Sigmoid colon (tissue), 7 donors: Measurements from ENCODE around the gene CCNDBP1. TPM values are rescaled to one million over a fixed set of nuclear protein-coding genes. Genes with fewer than 3 reads are reported as not detected.

Experiments
- DNase-seq: peaks from one replicate; pipeline ENCODE4 v3.0.0-alpha.2; 2019
- H3K27ac ChIP-seq, 4 donors: fragments of 200-600 bp; sonication (generic); one replicate each; pipeline ENCODE4 v1.5.1; 2016 to 2019; ENCODE audit warnings: mild to moderate bottlenecking in 1 of 4
- H3K27me3 ChIP-seq, 3 donors: fragments of 200-600 bp; sonication (generic); one replicate each; pipeline ENCODE4 v1.5.1; 2019; ENCODE audit warnings: mild to moderate bottlenecking in 1 of 3
- H3K36me3 ChIP-seq, 4 donors: fragments of 200-600 bp; sonication (generic); one replicate each; pipeline ENCODE4 v1.5.1; 2016 to 2019
- H3K4me1 ChIP-seq, 4 donors: fragments of 200-600 bp; sonication (generic); one replicate each; pipeline ENCODE4 v1.5.1; 2017 to 2019
- H3K4me3 ChIP-seq, 4 donors: fragments of 200-600 bp; sonication (generic); one replicate each; pipeline ENCODE4 v1.5.1; 2017 to 2019; ENCODE audit warnings: mild to moderate bottlenecking in 2 of 4, moderate library complexity in 1 of 4
- H3K9me3 ChIP-seq, 4 donors: fragments of 200-600 bp in 3 of 4; sonication (generic) in 3 of 4; one replicate each; pipeline versions ENCODE4 v1.5.1 to v1.6.1; 2013 to 2019
- EP300 ChIP-seq, 4 donors: sonication (generic); formaldehyde crosslinking; IDR thresholded peaks; one replicate each; pipeline ENCODE4 v1.6.1; 2017; ENCODE audit warnings: antibody characterized with exemption in 4 of 4
- POLR2A ChIP-seq, 2 donors: fragments of 450-650 bp; IDR thresholded peaks; one replicate each; pipeline ENCODE4 v1.6.1; 2016; ENCODE audit warnings: antibody characterized with exemption in 2 of 2, mild to moderate bottlenecking in 2 of 2, moderate library complexity in 2 of 2
- POLR2AphosphoS5 ChIP-seq, 4 donors: sonication (generic); formaldehyde crosslinking; IDR thresholded peaks; one replicate each; pipeline ENCODE4 v1.6.1; 2017; ENCODE audit warnings: antibody characterized with exemption in 4 of 4
- WGBS, 2 donors: extraction: QIAGEN DNeasy Blood & Tissue Kit; methylation state at CpG; one replicate each; pipeline ENCODE4 v1.1.7; 2013; 5-methylcytosine and 5-hydroxymethylcytosine counted together
- intact Hi-C: fragments of 100-400 bp; cut with DNase I; formaldehyde crosslinking; loops from one replicate; pipeline ENCODE4 v1.15.1; 2023
- polyA plus RNA-seq, 3 donors: library from polyadenylated mRNA; stranded (reverse); fragments of 200-250 nt; gene quantifications; one replicate each; pipeline ENCODE4 v1.2.3, GENCODE V29; 2013
- total RNA-seq, 4 donors: library from RNA; depleted of rRNA; stranded (reverse); fragments of >200 nt; gene quantifications; one replicate each; pipeline ENCODE4 v1.1.0, GENCODE V29; 2016
- TF ChIP-seq, protein P1 (sequence below), 4 experiments: fragments of 450-650 bp in 3 of 4; fragments of 200-600 bp in 1 of 4; IDR thresholded peaks; one replicate each; pipeline ENCODE4 v1.5.1; 2016 to 2019; ENCODE audit warnings: antibody characterized with exemption in 4 of 4, mild to moderate bottlenecking in 3 of 4, moderate library complexity in 2 of 4
- donor health status: healthy with polysubstance abuse.
- donor health status: Bipolar disorder and iron deficiency.
- donor health status: healthy.

Gene CCNDBP1
- total and polyA plus RNA-seq, 7 donors, result 39.1 to 109 (median 53.9) TPM

DNA sequence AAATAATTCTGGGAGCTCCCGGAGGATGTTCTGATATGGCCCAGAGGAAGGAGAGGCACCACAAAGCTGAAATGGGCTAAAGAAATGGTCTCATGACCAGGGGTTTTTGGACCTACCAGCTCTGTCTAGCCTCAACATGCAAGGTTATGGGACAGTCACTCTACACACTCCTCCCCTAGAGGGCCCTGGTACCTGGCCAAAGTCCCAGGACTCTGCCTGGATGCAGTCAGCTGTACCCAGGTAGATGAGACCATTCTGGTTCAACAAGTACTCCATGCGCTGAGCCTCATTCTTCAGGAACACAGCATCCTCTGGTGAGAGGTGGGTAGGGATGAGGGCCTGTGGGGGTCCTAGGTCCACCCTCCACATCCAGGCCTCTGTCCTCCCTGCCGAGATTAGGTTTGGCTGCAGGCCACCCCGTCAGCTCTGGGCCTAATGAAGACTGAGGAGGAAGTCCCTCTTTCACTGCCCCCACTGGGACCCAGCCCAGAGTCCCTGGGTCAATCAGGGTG is 26.1 kb downstream of the CCNDBP1 start:
- H3K4me3 ChIP-seq, result no peak overlapping the region
- H3K9me3 ChIP-seq, result no peaks in the 10 kb centered on the region
- no peak overlapping the region for H3K27ac ChIP-seq
- peaks cover 0 to 31% (median 0%) of the 10 kb centered on the region in 3 donors for H3K27me3 ChIP-seq
- intact Hi-C loops, result no loop called here
- H3K36me3 ChIP-seq, result no peaks in the 10 kb centered on the region
- WGBS, 2 donors, result 58 to 79% methylated on average over 4 of the region's 4 CpGs
- DNase-seq, result no peak
- H3K4me1 ChIP-seq, result no peaks in the 10 kb centered on the region
- TF ChIP-seq POLR2AphosphoS5 (IDR thresholded peaks at IDR 0.05), result no peak

DNA sequence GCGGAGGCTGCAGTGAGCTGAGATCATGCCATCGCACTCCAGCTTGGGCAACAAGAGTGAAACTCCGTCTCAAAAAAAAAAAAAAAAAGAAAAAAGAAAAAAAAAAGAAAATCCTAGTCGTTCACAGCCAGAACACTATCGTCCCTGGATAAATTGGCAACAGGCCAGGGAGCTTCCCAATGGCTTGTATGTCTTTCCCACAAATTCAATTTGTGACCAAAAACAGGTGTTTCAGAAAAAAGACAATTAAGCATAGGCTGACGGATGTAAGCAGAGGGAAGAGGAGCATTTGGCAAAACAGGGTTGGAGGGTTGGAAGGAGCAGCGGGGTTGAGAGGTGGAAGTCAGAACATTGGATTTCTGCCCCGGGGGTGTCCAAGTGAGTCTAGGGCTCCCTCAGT is 27.1 kb downstream of the CCNDBP1 start:
- intact Hi-C loops, result no loop called here
- Histone ChIP-seq H3K4me3 (no peak overlapping the region), H3K4me1 (no peaks in the 10 kb centered on the region), H3K27ac (no peak overlapping the region), H3K27me3 (peaks cover 0 to 30% (median 0%) of the 10 kb centered on the region in 3 donors), H3K9me3 (no peaks in the 10 kb centered on the region), H3K36me3 (no peaks in the 10 kb centered on the region)
- no peak for DNase-seq
- WGBS, 2 donors, result 74 to 84% methylated on average over 8 of the region's 8 CpGs
- TF ChIP-seq, protein P1, sequence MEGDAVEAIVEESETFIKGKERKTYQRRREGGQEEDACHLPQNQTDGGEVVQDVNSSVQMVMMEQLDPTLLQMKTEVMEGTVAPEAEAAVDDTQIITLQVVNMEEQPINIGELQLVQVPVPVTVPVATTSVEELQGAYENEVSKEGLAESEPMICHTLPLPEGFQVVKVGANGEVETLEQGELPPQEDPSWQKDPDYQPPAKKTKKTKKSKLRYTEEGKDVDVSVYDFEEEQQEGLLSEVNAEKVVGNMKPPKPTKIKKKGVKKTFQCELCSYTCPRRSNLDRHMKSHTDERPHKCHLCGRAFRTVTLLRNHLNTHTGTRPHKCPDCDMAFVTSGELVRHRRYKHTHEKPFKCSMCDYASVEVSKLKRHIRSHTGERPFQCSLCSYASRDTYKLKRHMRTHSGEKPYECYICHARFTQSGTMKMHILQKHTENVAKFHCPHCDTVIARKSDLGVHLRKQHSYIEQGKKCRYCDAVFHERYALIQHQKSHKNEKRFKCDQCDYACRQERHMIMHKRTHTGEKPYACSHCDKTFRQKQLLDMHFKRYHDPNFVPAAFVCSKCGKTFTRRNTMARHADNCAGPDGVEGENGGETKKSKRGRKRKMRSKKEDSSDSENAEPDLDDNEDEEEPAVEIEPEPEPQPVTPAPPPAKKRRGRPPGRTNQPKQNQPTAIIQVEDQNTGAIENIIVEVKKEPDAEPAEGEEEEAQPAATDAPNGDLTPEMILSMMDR (IDR thresholded peaks at IDR 0.05), result no peak
- no peak for TF ChIP-seq EP300 (IDR thresholded peaks at IDR 0.05)
- TF ChIP-seq POLR2A (IDR thresholded peaks at IDR 0.05), result no peak
- no peak for TF ChIP-seq POLR2AphosphoS5 (IDR thresholded peaks at IDR 0.05)

DNA sequence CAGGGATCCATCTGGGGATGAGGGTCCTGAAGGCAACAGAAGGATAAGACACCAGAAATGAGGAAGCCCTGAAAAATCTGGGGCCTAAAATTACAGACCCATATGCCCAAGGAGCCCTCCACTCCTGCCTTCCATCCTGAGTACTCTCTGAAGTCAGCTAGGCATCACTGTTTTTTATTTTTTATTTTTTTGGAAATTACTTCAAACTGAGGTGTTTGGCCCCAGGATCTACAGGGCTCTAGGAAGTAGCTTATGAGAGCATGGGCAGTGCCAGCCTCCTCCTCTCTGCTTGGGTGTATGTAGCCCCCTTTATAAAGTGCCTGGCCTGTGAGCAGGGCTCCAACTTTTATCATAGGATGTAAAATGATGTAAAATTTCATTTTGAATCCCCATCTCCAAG is 27.7 kb downstream of the CCNDBP1 start:
- TF ChIP-seq, protein P1 (IDR thresholded peaks at IDR 0.05), result no peak
- no peak for TF ChIP-seq POLR2A (IDR thresholded peaks at IDR 0.05)
- no peaks in the 10 kb centered on the region for H3K4me1 ChIP-seq
- DNase-seq, result no peak
- intact Hi-C loops, result no loop called here
- H3K27ac ChIP-seq, result no peak overlapping the region
- H3K4me3 ChIP-seq, result no peak overlapping the region
- H3K27me3 ChIP-seq, result peaks cover 0 to 24% (median 0%) of the 10 kb centered on the region in 3 donors
- no peaks in the 10 kb centered on the region for H3K9me3 ChIP-seq
- no peaks in the 10 kb centered on the region for H3K36me3 ChIP-seq

DNA sequence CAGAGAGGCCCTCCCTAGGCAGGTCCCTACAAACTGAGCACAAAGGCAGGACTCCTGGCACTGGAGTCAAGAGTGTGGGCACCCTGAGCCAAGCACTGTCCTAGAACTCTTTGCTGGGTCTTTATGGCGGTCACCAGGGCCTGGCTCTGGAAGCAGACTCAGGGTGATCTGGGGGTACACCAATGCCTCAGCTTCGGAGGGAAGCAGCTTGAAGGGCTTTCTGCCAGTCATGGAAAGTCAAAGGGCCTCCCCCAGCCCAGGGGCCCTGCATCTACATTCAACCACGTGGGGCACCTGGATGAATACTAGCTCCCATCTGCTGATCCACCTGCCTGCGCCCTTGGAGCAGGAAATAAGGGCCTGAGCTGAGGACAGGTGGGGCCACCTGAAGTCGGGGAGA is 28.3 kb downstream of the CCNDBP1 start:
- Histone ChIP-seq H3K36me3 (no peaks in the 10 kb centered on the region), H3K4me3 (no peak overlapping the region), H3K27me3 (peaks cover 0 to 19% (median 0%) of the 10 kb centered on the region in 3 donors), H3K9me3 (no peaks in the 10 kb centered on the region), H3K27ac (no peak overlapping the region), H3K4me1 (no peaks in the 10 kb centered on the region)
- intact Hi-C loops, result no loop called here
- 87% methylated on average over 5 of the region's 5 CpGs for WGBS, 2 donors
- no peak for DNase-seq
- TF ChIP-seq POLR2A (IDR thresholded peaks at IDR 0.05), result no peak
- TF ChIP-seq, protein P1 (IDR thresholded peaks at IDR 0.05), result no peak
- TF ChIP-seq EP300 (IDR thresholded peaks at IDR 0.05), result no peak
- TF ChIP-seq POLR2AphosphoS5 (IDR thresholded peaks at IDR 0.05), result no peak

DNA sequence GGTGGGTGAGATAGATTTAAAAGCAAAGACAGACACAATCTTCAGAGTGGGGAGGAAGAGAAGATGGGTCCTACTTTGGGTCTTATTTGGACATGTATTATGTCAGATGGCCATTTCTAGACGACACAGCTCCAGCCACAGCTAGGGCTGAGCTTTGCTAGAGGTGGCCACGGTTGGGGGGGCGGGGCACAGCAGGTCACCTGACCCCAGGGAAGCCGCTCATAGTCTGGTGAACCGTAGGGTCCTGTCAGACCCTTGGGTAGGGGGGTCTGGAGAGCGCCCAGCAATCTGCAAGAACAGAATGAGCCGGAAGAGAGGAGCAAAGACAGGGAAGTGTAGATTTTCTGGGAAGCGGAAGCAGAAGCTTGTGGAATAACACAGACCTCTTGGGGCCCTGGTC is 29.0 kb downstream of the CCNDBP1 start:
- intact Hi-C loops, result no loop called here
- H3K4me3 ChIP-seq, result no peak overlapping the region
- no peak overlapping the region for H3K27ac ChIP-seq
- H3K36me3 ChIP-seq, result no peaks in the 10 kb centered on the region
- H3K27me3 ChIP-seq, result peaks cover 0 to 19% (median 0%) of the 10 kb centered on the region in 3 donors
- TF ChIP-seq, protein P1 (IDR thresholded peaks at IDR 0.05), result no peak
- no peak for TF ChIP-seq POLR2A (IDR thresholded peaks at IDR 0.05)
- TF ChIP-seq POLR2AphosphoS5 (IDR thresholded peaks at IDR 0.05), result no peak
- no peak for TF ChIP-seq EP300 (IDR thresholded peaks at IDR 0.05)
- no peak for DNase-seq
- no peaks in the 10 kb centered on the region for H3K9me3 ChIP-seq
- WGBS, 2 donors, result 81% methylated on average over 8 of the region's 8 CpGs
- H3K4me1 ChIP-seq, result no peaks in the 10 kb centered on the region
